Measurements from ENCODE around the gene KRTAP23-1.

DNA sequence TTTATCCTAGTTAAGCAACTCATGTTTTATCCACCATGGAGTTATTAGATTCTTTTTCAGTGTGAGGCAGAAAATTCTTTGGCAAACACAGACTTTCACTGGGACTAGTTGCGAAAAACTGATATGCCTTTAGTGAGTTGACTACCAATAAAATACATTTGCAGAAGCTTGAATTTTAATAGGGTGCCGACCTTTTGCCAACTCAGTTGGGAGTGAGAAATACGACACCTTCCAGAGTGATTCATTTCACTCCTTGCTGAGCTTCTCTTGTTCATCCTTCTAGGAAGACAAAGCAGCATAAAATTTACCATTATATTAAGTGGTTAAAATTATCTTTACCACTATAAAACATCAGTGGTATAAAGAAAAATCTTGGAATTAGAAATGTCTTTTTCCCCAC lies 1.2 kb upstream of the KRTAP23-1 start:
- no peak for TF ChIP-seq POLR2A (IDR thresholded peaks at IDR 0.05)
- TF ChIP-seq CTCF (IDR thresholded peaks at IDR 0.05): no peak
